ENCODE measurements around the gene TMEM167B. TPM values are rescaled to one million over a fixed set of nuclear protein-coding genes. Genes with fewer than 3 reads are reported as not detected.

Gene TMEM167B
- total and polyA plus RNA-seq, 2 of the 8 experiments (the other 6 are each of a cell fraction or from before 2014, with no cell fraction given) = 3.6 to 14.8 TPM

DNA sequence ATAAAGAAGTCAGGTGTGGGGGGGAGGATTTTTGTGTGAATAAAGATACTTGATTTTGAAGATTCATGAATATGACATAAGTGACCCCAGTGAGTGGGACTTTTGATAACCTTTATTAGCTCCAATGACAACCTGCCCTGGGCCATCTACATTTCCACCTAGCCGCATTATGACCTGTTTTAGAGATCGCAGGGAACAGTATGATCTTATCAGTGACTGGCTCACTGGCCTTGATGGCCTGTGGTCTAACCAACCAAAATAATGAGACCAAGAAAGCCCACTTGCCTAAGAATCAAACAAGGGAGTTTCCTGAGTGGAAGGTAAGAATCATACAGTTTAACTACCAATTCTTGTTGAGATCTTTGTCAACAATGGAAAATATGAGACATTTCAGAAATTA, 25.1 kb downstream of the TMEM167B start (continued):
- TF ChIP-seq, protein P1, sequence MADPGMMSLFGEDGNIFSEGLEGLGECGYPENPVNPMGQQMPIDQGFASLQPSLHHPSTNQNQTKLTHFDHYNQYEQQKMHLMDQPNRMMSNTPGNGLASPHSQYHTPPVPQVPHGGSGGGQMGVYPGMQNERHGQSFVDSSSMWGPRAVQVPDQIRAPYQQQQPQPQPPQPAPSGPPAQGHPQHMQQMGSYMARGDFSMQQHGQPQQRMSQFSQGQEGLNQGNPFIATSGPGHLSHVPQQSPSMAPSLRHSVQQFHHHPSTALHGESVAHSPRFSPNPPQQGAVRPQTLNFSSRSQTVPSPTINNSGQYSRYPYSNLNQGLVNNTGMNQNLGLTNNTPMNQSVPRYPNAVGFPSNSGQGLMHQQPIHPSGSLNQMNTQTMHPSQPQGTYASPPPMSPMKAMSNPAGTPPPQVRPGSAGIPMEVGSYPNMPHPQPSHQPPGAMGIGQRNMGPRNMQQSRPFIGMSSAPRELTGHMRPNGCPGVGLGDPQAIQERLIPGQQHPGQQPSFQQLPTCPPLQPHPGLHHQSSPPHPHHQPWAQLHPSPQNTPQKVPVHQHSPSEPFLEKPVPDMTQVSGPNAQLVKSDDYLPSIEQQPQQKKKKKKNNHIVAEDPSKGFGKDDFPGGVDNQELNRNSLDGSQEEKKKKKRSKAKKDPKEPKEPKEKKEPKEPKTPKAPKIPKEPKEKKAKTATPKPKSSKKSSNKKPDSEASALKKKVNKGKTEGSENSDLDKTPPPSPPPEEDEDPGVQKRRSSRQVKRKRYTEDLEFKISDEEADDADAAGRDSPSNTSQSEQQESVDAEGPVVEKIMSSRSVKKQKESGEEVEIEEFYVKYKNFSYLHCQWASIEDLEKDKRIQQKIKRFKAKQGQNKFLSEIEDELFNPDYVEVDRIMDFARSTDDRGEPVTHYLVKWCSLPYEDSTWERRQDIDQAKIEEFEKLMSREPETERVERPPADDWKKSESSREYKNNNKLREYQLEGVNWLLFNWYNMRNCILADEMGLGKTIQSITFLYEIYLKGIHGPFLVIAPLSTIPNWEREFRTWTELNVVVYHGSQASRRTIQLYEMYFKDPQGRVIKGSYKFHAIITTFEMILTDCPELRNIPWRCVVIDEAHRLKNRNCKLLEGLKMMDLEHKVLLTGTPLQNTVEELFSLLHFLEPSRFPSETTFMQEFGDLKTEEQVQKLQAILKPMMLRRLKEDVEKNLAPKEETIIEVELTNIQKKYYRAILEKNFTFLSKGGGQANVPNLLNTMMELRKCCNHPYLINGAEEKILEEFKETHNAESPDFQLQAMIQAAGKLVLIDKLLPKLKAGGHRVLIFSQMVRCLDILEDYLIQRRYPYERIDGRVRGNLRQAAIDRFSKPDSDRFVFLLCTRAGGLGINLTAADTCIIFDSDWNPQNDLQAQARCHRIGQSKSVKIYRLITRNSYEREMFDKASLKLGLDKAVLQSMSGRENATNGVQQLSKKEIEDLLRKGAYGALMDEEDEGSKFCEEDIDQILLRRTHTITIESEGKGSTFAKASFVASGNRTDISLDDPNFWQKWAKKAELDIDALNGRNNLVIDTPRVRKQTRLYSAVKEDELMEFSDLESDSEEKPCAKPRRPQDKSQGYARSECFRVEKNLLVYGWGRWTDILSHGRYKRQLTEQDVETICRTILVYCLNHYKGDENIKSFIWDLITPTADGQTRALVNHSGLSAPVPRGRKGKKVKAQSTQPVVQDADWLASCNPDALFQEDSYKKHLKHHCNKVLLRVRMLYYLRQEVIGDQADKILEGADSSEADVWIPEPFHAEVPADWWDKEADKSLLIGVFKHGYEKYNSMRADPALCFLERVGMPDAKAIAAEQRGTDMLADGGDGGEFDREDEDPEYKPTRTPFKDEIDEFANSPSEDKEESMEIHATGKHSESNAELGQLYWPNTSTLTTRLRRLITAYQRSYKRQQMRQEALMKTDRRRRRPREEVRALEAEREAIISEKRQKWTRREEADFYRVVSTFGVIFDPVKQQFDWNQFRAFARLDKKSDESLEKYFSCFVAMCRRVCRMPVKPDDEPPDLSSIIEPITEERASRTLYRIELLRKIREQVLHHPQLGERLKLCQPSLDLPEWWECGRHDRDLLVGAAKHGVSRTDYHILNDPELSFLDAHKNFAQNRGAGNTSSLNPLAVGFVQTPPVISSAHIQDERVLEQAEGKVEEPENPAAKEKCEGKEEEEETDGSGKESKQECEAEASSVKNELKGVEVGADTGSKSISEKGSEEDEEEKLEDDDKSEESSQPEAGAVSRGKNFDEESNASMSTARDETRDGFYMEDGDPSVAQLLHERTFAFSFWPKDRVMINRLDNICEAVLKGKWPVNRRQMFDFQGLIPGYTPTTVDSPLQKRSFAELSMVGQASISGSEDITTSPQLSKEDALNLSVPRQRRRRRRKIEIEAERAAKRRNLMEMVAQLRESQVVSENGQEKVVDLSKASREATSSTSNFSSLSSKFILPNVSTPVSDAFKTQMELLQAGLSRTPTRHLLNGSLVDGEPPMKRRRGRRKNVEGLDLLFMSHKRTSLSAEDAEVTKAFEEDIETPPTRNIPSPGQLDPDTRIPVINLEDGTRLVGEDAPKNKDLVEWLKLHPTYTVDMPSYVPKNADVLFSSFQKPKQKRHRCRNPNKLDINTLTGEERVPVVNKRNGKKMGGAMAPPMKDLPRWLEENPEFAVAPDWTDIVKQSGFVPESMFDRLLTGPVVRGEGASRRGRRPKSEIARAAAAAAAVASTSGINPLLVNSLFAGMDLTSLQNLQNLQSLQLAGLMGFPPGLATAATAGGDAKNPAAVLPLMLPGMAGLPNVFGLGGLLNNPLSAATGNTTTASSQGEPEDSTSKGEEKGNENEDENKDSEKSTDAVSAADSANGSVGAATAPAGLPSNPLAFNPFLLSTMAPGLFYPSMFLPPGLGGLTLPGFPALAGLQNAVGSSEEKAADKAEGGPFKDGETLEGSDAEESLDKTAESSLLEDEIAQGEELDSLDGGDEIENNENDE (IDR thresholded peaks at IDR 0.05; ENCODE audit: insufficient replicate concordance, low read length) = no peak
- TF ChIP-seq NRF1 (IDR thresholded peaks at IDR 0.05; ENCODE audit: low read depth, low read length) = no peak
- TF ChIP-seq RNF2 (IDR thresholded peaks at IDR 0.05; ENCODE audit: borderline replicate concordance, low read depth, low read length, missing control alignments, poor library complexity, severe bottlenecking) = no peak
- no peak for TF ChIP-seq CEBPB (IDR thresholded peaks at IDR 0.05; ENCODE audit: low read depth, low read length)
- TF ChIP-seq, protein P2, sequence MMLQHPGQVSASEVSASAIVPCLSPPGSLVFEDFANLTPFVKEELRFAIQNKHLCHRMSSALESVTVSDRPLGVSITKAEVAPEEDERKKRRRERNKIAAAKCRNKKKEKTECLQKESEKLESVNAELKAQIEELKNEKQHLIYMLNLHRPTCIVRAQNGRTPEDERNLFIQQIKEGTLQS (IDR thresholded peaks at IDR 0.05; ENCODE audit: insufficient read depth, low read depth, low read length) = no peak
- TF ChIP-seq KDM1A (IDR thresholded peaks at IDR 0.05; ENCODE audit: borderline replicate concordance, low read length) = no peak
- no peak for TF ChIP-seq POU5F1 (IDR thresholded peaks at IDR 0.05; ENCODE audit: low read depth, low read length)
- TF ChIP-seq GTF2F1 (IDR thresholded peaks at IDR 0.05; ENCODE audit: borderline replicate concordance, low read depth, low read length) = no peak
- TF ChIP-seq SAP30 (IDR thresholded peaks at IDR 0.05; ENCODE audit: insufficient read depth, insufficient replicate concordance, low read length) = no peak
- TF ChIP-seq, protein P3, sequence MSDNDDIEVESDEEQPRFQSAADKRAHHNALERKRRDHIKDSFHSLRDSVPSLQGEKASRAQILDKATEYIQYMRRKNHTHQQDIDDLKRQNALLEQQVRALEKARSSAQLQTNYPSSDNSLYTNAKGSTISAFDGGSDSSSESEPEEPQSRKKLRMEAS (IDR thresholded peaks at IDR 0.05) = no peak

All from H1 (cell line).